SU-DHL-6 (cell line): Measurements from ENCODE around the gene RPL13A.

ENCODE experiments used
- H2AFZ ChIP-seq: fragments of 200-600 bp; sonication (generic); 2 replicates; pipeline ENCODE4 v1.6.1; 2014; ENCODE audit warnings: low read depth, mild to moderate bottlenecking, moderate library complexity, mixed read lengths, antibody characterized with exemption, low read length; ENCODE audit not compliant: severe bottlenecking
- H3F3A ChIP-seq: fragments of 200-600 bp; shearing (Covaris generic); 2 replicates; pipeline ENCODE4 v1.6.0; 2016; ENCODE audit warnings: antibody characterized with exemption, mild to moderate bottlenecking; ENCODE audit not compliant: insufficient read depth
- H3K27ac ChIP-seq: fragments of 200-600 bp; sonication (generic); 2 replicates; pipeline ENCODE4 v1.5.1; 2016; ENCODE audit warnings: low read depth, mild to moderate bottlenecking, low read length, moderate library complexity, mixed read lengths
- H3K27me3 ChIP-seq: fragments of 200-600 bp; sonication (generic), shearing (Covaris generic); 2 replicates; pipeline ENCODE4 v1.6.0; 2014; ENCODE audit warnings: mild to moderate bottlenecking, low read length
- H3K36me3 ChIP-seq: fragments of 200-600 bp; sonication (generic); 2 replicates; pipeline ENCODE4 v1.6.1; 2014; ENCODE audit warnings: mild to moderate bottlenecking, low read length, mixed read lengths
- H3K4me2 ChIP-seq: fragments of 300-600, 200-600 bp; shearing (Covaris generic), sonication (generic); 2 replicates; pipeline ENCODE4 v1.6.0; 2014; ENCODE audit warnings: low read length, low read depth, mild to moderate bottlenecking; ENCODE audit not compliant: poor library complexity, severe bottlenecking
- H3K4me3 ChIP-seq: fragments of 200-600 bp; sonication (generic); 2 replicates; pipeline ENCODE4 v1.5.1; 2014; ENCODE audit warnings: antibody characterized with exemption, low read length, mild to moderate bottlenecking, mixed read lengths; ENCODE audit not compliant: insufficient read depth, poor library complexity, severe bottlenecking
- H3K79me2 ChIP-seq: fragments of 200-600 bp; sonication (generic); 2 replicates; pipeline ENCODE4 v1.6.1; 2014; ENCODE audit warnings: mild to moderate bottlenecking, low read length, moderate library complexity; ENCODE audit not compliant: insufficient read depth
- H3K9ac ChIP-seq: fragments of 200-600 bp; sonication (generic); 2 replicates; pipeline ENCODE4 v1.7.0; 2014; ENCODE audit warnings: mild to moderate bottlenecking, low read length
- H3K9me2 ChIP-seq: fragments of 200-600 bp; sonication (generic); replicated peaks from 2 replicates; pipeline ENCODE4 v1.6.1; 2014; ENCODE audit warnings: low read length; ENCODE audit not compliant: insufficient read depth
- H3K9me3 ChIP-seq: fragments of 200-600 bp; sonication (generic); 2 replicates; pipeline ENCODE4 v1.6.1; 2014; ENCODE audit warnings: low read length, mixed read lengths; ENCODE audit not compliant: insufficient read depth
- H4K20me1 ChIP-seq: fragments of 200-600 bp; sonication (generic); 2 replicates; pipeline ENCODE4 v1.6.1; 2014; ENCODE audit warnings: low read depth, mild to moderate bottlenecking, antibody characterized with exemption, low read length, moderate library complexity, mixed read lengths
- CTCF ChIP-seq: fragments of 200-600 bp; sonication (generic); IDR thresholded peaks from one replicate; pipeline ENCODE4 v1.5.1; 2017; ENCODE audit warnings: antibody characterized with exemption, mild to moderate bottlenecking, low read length, moderate library complexity; ENCODE audit not compliant: insufficient read depth, poor library complexity, severe bottlenecking
- EZH2phosphoT487 ChIP-seq: fragments of 200-600 bp; sonication (generic), shearing (Covaris generic); conservative IDR thresholded peaks from 2 replicates; pipeline ENCODE4 v1.6.1; 2018; ENCODE audit warnings: mild to moderate bottlenecking, antibody characterized with exemption, low read length, moderate library complexity, mixed read lengths

RPL13A gene

GRCh38 chr19:49530708-49531107, 43.3 kb downstream of the RPL13A start:
- Histone ChIP-seq H3K27me3 (no peaks in the 10 kb centered on the region), H3F3A (no peaks in the 10 kb centered on the region), H3K9me3 (no peaks in the 10 kb centered on the region), H2AFZ (no peak overlapping the region), H3K9ac (no peak overlapping the region), H3K4me3 (no peak overlapping the region), H3K27ac (no peak overlapping the region), H3K36me3 (no peaks in the 10 kb centered on the region), H3K9me2 (no peaks in the 10 kb centered on the region), H4K20me1 (no peaks in the 10 kb centered on the region), H3K4me2 (no peak overlapping the region), H3K79me2 (no peaks in the 10 kb centered on the region)
- TF ChIP-seq CTCF (no peak), EZH2phosphoT487 (no peak)

GRCh38 chr19:49533551-49534488, 46.4 kb downstream of the RPL13A start:
- Histone ChIP-seq H4K20me1 (no peaks in the 10 kb centered on the region), H3F3A (peaks cover 4% of the 10 kb centered on the region; the same call in 1 of the 2 replicates), H3K36me3 (no peaks in the 10 kb centered on the region), H3K79me2 (no peaks in the 10 kb centered on the region), H3K4me2 (peak overlapping the region; percentile 56), H2AFZ (peak overlapping the region; percentile 73), H3K27ac (no peak overlapping the region), H3K9me2 (no peaks in the 10 kb centered on the region), H3K4me3 (peak overlapping the region; percentile 65), H3K9me3 (no peaks in the 10 kb centered on the region), H3K27me3 (no peaks in the 10 kb centered on the region), H3K9ac (peak overlapping the region; percentile 44)
- TF ChIP-seq CTCF (peak; percentile 36), EZH2phosphoT487 (no peak)

- H3K36me3 ChIP-seq, result no peaks in the 10 kb centered on the region
- H3K27me3 ChIP-seq, result no peaks in the 10 kb centered on the region
- peaks cover 4% of the 10 kb centered on the region; the same call in 1 of the 2 replicates for H3F3A ChIP-seq
- H3K9me3 ChIP-seq, result no peaks in the 10 kb centered on the region
- H3K4me3 ChIP-seq, result peak overlapping the region; percentile 65
- H3K4me2 ChIP-seq, result peak overlapping the region; percentile 56
- no peaks in the 10 kb centered on the region for H3K9me2 ChIP-seq
- TF ChIP-seq CTCF, result no peak
- TF ChIP-seq EZH2phosphoT487, result no peak
- H4K20me1 ChIP-seq, result no peaks in the 10 kb centered on the region
- H3K79me2 ChIP-seq, result no peaks in the 10 kb centered on the region
- no peak overlapping the region for H3K27ac ChIP-seq
- H2AFZ ChIP-seq, result peak overlapping the region; percentile 73
- H3K9ac ChIP-seq, result peak overlapping the region; percentile 44; the same call in 1 of the 2 replicates
These were observed 47.4 kb downstream of the RPL13A start for GRCh38 chr19:49534632-49535385.
